HEK293T (cell line): Measurements from ENCODE around the gene THRB.

Source experiments
- ARNT ChIP-seq: fragments of 450-650 bp; IDR thresholded peaks from 2 replicates; pipeline ENCODE4 v1.6.1; 2017; ENCODE audit warnings: mild to moderate bottlenecking
- BHLHE40 ChIP-seq: fragments of 450-650 bp; IDR thresholded peaks from 2 replicates; pipeline ENCODE4 v1.6.1; 2016; ENCODE audit warnings: mild to moderate bottlenecking, moderate library complexity, borderline replicate concordance
- FOXA1 ChIP-seq: fragments of 450-650 bp; IDR thresholded peaks from 2 replicates; pipeline ENCODE4 v1.6.1; 2016; ENCODE audit warnings: mild to moderate bottlenecking
- FOXK2 ChIP-seq: fragments of 450-650 bp; IDR thresholded peaks from 2 replicates; pipeline ENCODE4 v1.6.1; 2016; ENCODE audit warnings: mild to moderate bottlenecking

DNA sequence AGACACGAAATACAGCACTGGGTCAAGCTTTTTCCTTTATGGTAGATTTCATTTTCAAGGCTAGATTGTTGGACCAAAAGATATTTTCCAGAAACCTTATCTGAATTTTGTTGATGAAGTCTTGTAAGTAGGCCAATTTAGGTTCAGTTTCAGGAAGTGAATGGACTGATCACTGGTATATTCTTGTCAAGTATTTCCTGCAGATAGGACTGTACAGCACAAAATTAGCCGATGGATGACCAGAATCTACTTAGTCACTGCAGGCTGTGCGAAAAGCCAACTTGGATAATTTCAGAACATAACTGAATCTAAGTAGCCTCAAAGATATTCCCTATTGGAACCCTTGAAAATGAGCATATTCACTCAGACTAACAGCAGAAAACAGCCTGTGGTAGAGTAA lies 343.1 kb downstream of the THRB start:
- no peak for TF ChIP-seq ARNT
- TF ChIP-seq FOXK2: no peak
- TF ChIP-seq FOXA1: no peak
- TF ChIP-seq BHLHE40: no peak
